ENCODE results near the gene C7orf57.

C7orf57 gene

DNA sequence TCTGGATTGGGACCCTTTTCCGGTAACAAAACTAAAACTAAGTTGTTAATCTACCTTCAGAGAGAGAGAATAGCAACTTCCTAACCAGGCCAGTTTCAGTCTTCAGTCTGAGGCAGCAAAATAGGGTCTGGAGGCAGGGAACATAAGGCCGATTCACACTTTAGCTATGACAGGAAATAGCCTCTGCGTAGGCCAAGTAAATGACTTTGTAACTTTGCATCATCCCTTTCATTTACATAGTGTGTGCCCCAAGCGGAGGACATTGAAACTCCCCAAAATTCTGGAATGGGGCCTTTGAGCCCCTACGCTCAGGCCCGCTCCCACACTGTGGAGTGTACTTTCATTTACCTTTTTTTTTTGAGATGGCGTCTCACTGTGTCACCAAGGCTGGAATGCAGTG is 52.0 kb downstream of the C7orf57 start:
- DNase-seq = peak; percentile 11

DNA sequence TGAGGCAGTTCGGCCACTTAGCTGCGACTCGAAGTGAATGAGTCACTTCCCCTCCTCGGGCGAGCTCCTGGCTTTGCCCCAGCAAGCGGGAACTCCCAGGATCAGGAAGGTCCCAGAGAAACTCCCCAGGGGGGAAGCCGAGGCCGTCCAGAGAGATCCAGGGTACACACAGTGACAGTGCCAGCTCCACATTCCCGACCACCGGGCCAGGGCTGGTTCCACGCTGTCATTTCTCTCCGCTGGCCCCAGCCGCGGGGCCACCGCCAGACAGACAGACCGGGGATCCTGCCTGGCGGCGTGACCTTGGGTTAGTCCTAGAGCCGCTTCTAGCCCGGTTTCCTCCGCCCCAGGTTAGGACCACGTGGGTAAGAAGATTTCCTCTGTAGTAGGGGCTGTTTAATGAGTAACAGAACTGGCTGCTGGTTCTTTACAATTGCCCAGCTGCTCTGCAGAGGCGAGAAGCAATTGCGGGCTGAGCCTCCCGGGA is 53.3 kb downstream of the C7orf57 start:
- DNase-seq = peak; percentile 94

DNA sequence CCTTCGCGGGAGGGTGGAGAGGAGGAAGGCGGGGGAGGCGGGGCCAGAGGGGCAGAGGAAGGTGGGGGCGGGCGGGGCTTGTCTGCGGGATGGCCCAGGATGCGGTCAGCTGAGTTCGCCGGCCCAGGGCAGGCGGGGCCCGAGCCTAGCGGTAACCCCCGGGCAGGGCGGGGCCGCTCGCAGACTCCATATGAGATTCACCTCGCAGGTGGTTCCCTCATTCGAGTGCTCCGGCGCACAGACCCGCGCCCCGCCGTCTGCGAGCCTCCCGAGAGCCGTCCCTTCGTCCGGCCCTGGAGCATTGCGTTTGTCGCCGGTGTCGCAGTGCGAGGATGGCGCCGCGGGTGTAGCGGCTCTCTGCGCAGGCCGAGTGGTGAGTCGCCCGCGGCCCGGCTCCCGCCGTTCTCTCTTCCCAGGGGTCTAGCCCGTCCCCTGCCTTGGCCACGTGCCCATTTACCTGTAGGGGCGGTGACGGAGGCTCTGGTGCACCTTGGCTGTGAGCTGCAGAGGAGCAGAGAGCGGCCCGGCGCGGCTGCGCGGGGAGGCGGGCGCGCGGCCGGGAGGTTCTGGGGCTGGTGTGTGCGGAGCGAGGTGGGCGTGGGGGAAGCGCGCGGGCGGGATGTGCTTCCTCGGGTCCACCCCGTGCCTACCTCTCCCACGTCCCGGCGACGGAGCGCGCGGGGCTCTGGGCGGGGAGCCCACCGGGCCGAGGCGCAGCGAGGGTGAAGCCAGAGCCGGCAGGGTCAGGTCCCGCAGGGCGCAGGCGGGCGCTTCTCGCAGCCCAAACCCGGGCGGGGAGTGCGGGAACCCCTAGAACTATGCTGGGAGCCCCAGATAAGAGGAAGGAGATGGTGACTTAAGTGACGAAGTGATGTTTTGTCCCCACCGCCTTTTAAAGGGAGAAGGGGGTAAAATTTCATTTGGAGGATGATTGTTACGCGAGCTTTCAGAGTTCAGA is 54.0 kb downstream of the C7orf57 start, which contains the start of gene UPP1:
TSS of gene UPP1 (plus strand) at position 220 of the 958 bp plus-strand sequence. CDS start 5,519 bp downstream, outside the sequence.
- no peak for DNase-seq

DNA sequence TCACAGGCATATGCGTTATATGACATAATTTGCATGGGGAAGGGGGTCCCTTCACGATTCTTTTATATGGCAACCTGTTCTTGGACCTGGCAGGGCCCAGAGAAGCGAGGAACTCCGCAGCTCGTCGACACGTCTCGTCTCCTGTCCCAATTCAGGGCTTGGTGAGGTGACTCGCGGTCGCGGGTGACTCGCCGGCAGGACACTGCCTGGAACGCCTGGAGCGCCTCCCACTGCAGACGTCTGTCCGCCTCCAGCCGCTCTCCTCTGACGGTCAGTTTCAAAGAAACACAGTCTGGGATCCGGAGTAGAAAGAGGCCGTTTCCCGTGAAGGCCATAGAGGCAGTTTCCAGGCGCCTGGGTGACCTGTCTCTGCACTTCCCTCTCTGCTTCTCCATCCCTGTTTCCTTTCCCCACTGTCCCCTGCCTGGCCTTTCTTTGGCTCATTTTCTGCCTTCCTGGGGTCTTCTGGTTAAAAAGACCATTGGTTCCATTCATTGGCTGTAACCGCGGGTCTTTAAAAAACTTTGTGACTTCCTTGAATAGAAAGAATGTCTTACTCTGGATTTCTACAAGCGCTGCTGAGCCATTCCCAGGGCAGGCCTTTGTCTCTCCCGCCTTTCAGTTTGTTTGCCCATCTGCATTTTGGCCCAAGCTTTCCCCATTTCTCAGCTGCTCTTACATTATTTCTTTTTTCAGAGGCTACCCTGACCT is 54.9 kb downstream of the C7orf57 start:
- no peak for DNase-seq

DNA sequence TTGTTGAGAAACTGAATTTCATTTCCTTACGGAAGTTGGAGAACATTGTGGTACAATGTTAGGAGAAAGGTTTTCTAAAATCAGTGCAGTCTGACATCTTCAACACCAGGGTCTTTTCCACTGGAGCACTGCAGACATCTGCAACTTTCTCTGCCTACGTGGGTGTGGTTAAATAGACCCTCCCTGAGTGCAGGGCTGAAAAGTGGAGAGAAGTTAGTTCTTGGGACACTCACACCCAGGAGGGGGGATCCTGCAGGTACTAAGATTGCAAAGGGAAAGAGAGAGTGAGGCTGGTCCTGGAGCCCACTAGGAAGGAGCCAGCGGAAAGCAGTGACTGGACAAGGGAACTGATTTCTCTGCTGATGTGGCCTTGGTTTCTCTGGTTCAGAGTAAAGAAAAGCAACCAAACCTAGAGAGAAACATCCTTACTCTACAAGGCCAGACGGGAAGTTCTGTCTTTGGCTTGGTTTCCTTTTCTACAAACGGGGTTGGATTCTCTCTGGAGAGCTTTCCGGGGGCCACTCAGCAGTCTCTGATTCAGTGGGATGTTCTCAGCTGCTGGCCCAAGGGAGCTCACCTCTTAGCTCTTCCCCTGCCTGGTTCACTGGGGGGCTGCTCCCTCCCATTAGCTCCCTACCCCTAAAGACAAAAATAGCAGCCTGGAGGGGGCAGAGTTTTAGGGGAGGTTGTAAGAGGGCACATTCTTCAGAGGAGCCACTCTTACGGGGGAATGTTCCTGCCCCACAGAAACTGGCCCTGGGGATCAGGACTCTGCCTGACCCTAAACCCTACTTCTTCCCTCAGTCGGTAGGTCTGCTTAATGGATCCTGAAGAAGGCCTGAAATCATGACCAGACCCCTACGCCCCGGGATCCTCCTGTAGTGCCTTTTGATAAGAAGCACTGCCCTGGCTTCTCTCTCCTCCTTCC is 56.4 kb downstream of the C7orf57 start:
- no peak for DNase-seq

DNA sequence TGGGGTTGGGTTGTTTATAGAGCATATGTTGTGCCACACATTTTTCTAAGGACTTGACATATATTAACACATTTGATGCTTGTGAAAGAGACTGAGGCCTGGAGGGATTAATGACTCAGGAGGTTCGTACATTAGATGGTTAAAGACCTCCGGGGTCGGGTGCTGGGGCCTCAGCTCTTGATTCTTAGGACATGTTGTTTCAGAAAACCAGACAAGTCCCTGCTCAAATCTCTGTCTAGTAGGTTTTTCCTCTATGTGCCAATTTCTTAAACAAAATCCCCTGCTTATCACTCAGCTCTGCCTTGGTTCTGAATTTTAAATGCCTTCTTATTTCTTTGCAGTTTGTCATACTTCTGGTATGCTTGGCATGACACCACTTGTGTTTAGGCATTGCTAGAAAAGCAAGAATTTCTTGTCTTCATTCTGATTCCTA is 59.5 kb downstream of the C7orf57 start:
- DNase-seq = no peak

DNA sequence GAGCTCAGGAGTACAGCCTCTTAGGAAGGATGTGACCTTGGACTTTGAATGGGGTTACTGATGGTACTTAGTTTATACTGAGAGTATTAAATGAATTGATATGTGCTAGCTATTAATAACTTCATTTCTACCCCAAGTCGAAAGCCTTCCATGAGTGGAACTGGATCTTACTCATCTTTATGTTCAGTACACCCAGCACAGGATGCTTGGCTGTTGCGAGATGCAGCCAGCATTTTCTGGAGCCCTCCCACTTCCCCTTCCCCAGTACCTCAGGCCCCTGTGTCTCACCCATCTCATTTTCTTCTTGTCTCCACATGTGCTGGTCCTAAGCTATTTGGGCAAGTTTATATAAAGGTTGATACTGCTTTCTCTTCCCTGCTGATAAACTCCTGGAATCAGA is 60.9 kb downstream of the C7orf57 start:
- DNase-seq = peak; percentile 59

DNA sequence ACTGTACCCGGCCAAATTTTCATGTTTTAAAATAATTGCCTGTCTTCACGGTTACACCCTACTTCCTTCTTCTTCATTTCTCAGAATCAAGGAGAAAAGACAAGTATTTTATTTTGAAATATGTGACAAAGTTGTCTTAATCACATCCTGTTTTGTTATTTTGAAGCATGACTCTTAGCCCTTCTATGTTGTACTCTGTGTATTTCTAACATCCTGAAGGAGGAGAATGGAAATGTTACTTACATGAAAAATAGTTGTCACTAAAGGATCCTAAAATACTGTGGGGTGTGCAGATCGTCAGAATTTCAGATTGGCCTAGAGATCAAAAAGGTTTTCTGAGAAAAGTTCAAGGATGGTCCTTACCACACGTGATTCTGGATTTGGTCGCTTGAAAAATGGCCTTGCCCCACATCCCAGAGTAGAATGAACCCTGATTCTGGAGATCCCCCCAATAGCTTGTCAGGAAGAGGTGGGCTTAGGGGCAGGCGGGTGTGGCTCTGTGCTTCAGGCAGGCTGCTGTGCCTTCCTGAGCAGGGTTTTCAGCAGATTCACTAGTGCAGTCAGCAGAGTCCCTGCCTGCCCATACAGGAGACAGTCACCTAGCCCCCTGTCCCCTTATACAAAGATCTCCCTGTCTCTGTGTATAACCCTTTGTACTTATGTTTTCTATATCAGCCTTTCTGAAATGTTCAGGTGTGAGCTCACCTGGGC is 62.3 kb downstream of the C7orf57 start:
- DNase-seq = peak; percentile 69

DNA sequence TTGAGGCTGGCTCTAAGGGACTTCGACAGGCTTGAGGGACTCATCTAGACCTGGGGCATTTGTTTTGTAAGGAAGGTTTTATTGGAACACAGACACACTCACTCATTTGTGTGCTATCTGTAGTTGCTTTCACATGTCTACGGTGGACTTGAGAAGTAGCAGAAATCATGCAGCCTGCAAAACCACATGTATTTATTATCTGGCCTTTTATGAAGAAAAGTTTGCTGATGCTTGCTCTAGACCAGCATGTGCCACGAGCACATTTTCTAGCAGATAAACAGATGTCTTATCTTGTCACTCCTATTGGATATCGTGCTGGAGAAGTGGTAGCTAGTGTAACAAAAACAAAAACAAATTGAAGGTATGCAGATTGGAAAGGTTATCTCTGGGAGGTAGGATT is 63.5 kb downstream of the C7orf57 start:
- no peak for DNase-seq

DNA sequence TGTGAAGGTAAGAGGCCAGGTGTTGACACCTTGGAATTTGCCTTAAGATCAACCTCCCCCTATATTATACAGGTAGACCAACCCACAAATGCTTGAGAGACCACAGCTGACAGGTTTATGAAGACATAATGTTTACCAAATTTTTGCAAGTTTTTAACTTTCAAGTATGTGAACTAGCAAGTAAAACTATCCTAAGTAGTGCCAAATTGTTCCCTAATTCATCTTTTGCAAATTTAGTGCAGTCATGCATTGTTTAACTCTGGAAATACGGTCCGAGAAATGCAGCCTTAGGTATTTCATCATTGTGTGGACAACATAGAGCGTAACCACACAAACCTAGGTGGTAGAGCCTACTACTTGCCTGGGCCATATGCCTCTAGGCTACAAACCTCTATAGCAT is 64.4 kb downstream of the C7orf57 start:
- no peak for DNase-seq

DNA sequence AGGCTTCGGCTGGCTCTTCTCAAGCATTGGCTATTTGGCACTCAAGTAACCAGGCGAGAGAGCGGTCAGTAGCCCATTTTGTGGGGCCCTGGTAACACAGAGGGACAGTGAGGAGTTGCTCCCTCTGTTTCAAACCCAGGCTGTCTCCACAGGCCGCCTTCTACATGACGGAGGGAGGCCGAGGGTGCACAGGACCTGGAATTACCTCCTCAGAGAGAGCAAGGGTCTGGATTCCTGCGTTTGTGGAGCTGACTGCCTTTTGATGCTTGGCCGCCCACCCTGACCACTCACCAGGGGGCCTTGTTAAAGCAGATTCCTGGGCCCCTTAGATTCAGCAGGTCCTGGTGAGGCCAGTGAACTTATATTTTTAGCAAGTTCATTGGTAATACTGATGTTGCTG is 66.0 kb downstream of the C7orf57 start:
- no peak for DNase-seq

DNA sequence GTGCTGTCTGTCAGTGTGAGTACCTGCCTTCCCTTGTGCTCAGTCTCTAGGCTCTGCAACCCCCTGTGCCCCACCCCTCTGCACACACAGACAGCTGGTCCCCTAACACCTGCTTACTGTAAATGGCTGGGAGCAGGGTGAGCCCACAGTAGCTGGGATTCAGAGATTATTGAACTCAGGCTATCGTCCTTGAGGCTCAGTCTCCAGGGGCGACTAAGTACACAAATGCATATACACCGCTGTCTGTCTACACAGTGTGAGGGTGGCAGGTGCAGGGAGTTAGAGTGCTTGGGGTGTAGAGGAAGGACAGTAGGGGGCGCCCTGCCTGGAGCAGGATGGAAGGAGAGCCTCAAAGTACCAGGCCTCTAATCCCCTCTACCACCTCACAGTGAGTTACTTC is 66.6 kb downstream of the C7orf57 start:
- no peak for DNase-seq

DNA sequence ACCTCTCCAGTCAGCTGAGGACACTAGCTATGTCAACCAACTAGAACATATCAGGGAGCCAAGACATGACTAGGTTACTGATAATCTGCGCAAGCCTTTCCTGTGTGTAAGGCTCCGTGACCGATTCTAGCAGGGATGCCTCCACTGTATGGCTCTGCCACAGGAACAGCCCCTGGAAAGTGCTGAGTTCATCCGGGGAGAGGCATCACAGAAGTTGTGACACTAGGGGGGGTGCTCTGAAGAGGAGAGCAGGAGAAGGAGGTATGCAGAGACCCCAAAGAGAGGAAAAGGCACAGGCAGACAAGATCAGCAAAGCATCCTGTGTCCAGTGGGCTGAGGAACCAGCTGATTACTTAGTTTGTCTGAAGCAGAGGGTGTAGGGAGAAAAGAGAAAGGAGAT is 67.2 kb downstream of the C7orf57 start:
- no peak for DNase-seq

DNA sequence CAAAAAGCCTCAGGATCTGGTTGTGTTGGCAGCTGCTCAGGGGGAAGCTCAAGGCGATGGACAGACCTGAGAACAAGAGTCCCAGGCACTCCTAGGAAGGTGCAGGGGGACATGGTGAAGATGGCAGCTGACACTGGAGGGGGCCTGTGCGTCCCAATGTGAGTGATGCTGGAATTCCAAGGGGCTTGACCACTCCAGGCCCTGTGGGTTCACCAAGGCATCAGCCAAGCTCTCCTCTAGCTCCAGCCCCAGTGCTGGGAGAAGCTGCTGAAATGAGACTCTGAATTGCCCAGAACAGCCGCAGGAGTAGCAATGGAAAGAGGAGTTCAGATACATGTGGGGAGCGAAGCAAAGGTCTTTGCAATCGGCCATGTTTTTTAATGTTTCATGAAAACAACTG is 69.7 kb downstream of the C7orf57 start:
- DNase-seq = no peak

DNA sequence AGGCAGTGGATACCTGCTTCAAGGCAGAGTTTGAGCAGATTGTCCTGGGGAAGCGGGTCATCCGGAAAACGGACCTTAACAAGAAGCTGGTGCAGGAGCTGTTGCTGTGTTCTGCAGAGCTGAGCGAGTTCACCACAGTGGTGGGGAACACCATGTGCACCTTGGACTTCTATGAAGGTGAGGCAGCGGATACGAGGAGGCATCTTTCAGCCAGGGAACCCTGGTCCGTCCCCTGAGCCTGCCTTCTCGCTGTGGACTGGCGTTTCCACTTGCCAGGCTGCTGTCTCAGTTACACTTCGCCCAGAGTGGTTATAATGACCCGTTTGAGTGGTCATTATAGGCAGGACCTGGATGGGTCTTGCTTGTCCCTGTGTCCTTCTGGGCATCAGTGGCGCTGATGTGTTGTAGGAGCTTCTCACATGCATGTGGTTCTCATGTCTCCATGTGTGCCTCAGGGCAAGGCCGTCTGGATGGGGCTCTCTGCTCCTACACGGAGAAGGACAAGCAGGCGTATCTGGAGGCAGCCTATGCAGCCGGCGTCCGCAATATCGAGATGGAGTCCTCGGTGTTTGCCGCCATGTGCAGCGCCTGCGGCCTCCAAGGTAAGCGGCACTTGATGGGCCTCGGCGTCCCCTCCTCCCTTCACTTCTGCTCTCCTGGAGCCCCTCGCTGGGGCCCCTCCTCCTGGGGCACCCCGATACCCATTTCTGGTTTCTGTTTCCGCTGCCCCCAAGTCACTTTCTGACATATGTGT is 71.7 kb downstream of the C7orf57 start:
- DNase-seq = no peak

DNA sequence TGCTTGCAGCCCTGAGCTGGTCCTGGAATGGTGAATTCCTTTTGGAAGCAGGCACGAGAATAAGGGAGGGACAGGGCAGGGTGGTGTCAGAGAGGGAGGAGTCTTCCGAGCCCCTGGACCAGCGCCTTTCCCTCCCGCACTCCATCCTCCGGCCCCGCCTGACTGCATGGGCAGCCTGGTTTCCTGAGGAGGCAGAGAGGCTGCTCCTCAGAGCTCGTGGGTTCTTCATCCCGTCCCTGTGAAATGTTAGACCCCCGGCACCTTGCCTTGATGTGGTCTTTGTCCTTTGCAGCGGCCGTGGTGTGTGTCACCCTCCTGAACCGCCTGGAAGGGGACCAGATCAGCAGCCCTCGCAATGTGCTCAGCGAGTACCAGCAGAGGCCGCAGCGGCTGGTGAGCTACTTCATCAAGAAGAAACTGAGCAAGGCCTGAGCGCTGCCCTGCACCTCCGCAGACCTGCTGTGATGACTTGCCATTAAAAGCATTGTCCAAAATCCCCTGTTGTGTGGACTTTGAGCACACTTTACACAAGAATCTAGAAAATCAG is 72.7 kb downstream of the C7orf57 start:
- no peak for DNase-seq

DNA sequence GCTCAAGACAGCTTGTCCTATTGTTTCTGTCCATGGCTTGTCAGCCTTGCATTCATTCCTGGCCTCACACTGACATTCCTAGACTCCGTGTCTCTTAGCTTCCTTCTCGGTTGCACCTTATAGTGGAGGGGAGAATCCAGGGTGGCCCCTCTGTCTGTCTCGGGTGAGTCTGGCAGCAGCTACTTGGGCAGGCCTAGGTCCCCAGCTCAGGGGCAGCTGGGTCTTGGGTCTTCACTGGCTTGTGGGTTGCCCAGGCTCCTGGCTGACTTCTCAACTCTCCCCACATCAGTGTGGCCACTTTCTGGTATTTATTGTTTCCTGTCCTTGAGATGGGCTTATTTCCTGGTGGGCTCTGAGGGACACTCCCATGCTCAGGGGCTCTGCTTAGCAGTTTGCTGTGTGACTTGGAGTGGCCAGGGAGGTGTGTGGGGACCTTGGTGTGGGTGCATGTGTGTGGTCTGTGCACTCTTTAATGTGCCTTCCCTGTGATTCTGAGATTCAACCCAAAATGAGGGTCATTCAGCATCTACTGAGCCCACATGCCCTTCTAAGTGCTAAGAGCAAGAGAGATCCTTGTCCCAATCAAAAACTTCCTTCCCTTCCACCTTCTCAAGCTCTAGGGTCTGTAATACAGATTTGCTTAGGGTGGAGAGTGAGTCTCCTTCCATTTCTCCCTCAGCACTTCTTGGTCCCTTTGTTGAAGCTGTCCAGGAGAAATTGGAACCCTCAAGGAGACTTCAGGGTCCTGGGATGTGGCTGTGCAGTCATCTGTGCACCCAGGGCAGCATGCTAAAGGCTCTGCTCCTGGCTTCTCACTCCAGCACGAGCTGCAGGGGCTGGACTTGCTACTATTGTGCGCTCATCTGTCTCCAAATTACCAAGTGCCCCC is 73.9 kb downstream of the C7orf57 start:
- DNase-seq = no peak

DNA sequence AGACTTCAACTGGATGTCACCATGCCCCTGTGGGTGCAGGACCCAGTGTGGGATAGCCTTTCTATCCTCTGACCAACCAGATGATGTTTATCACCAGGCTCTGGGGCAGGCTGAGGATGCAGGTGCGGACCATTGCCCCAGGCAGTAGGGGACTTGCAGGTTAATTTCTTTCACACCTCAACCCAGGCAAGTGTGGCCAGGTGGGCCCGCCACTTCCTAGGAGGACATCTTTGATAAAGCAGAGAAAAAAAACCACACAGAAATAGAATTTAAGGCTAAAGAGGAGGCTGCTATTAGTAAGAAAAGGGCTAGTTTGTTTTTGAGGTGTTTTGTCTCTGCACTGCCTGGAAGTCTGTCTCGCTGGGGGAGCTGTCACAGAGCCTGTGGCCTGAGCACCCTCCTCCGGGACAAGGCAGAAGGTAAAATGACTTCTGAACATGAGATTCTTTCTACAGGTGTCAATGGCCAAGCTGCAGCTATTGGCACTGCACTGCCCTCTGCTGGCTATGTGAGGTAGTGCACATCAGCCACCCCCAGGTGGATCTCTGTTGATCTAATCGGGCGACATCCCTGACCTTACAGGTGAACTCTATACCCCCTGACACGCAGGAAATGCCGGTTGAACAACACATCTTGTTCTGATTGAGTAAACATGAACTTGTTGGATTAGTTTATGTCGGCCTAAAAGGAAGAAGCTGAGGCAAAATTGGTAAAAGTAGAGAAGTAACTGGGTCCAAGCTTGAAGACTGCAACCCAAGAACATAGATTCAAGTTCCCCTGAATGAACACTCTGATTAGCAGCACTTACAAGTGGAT is 74.7 kb downstream of the C7orf57 start:
- peak; percentile 12 for DNase-seq

DNA sequence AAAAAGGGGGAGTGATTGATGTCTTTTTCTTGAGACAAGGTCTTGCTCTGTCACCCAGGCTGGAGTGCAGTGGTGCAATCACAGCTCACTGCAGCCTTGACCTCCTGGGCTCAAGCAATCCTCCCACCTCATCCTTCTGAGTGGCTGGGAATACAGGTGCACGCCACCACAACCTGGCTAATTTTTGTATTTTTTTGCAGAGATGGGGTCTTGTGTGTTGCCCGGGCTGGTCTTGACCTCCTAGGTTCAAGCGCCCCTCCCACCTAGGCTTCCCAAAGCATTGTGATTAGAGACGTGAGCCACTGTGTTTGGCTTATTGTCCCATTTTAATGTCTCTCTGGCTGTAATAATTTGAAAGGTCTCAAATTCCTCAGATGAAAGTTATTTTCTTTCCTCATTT is 75.5 kb downstream of the C7orf57 start:
- DNase-seq = no peak
